Measurements from ENCODE around the gene LSM5. TPM values are rescaled to one million over a fixed set of nuclear protein-coding genes. Genes with fewer than 3 reads are reported as not detected.
A peak's percentile ranks its signal among the peaks of the same experiment; 100 is the strongest.

The LSM5 gene
- total and polyA plus RNA-seq, 4 donors: 29.7 to 65.0 (median 51.4) TPM

DNA sequence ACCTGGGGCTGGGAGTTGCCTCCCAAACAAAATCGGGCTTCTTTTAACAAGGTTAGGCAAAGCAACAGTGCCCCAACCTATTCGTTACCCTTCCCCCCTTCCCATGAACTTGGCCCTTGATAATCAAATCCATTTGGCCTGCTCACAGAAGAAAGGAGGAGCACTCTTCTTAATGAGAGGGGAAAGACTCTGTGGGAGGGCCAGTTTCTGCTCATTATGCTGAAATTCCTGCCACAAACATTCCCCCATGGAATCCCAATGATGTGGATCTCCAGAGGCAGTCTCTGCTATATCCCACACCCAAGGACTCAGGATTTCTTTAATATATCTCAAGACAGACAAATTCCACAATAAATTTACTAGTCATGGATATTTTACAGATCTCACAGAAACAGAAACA lies 43.0 kb downstream of the LSM5 start:
- Histone ChIP-seq H3K27me3 (ENCODE audit: control insufficient read depth, insufficient read depth, low read length) (no peaks in the 10 kb centered on the region), H3K27ac (ENCODE audit: low read depth, low read length) (no peak overlapping the region), H3K9me3 (ENCODE audit: control insufficient read depth, insufficient read depth, low read length) (no peaks in the 10 kb centered on the region), H3K36me3 (ENCODE audit: control insufficient read depth, insufficient read depth, low read length) (no peaks in the 10 kb centered on the region), H3K4me1 (ENCODE audit: control insufficient read depth, insufficient read depth, low read length) (no peaks in the 10 kb centered on the region), H3K4me3 (ENCODE audit: low read depth, low read length) (no peak overlapping the region)
- no peak for DNase-seq (ENCODE audit: low read depth in 4 of 6, low spot score in 6 of 6)
- 80% methylated on average over 1 of the region's 2 CpGs for WGBS (ENCODE audit: insufficient coverage)

DNA sequence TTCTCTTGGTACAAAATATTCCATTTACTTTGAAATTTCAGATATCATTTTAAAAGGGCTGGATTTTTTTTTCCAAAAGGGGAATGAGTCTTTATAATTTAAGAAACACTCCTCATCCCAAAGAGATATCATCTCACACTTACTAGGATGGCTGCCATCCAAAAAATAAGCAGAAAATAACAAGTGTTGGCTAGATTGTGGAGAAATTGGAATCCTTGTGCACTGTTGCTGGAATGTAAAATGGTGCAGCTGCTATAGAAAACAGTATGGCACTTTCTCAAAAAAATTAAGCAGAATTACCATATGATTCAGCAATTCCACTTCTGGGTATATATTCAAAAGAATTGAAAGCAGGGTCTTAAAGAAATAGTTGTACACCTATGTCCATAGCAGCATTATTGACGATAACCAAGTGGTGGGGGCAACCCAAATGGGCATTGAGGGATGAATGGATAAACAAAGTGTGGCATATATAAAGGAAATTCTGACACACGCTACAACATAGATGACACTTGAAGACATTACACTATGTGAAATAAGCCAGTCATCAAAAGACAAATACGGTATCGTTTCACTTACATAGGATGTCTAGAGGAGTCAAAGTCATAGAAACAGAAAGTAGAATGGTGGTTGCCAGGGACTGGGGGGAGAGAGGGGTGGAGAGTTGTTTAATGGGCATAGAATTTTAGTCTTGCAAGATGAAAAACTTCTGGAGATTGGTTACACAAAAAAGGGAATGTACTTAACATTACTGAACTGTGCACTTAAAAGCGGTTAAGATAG lies 53.8 kb downstream of the LSM5 start:
- Histone ChIP-seq H3K36me3 (ENCODE audit: control insufficient read depth, insufficient read depth, low read length) (no peaks in the 10 kb centered on the region), H3K9me3 (ENCODE audit: control insufficient read depth, insufficient read depth, low read length) (no peaks in the 10 kb centered on the region), H3K4me1 (ENCODE audit: control insufficient read depth, insufficient read depth, low read length) (no peaks in the 10 kb centered on the region), H3K27me3 (ENCODE audit: control insufficient read depth, insufficient read depth, low read length) (peaks cover 2% of the 10 kb centered on the region), H3K4me3 (ENCODE audit: low read depth, low read length) (no peak overlapping the region), H3K27ac (ENCODE audit: low read depth, low read length) (no peak overlapping the region)
- DNase-seq (ENCODE audit: low read depth in 4 of 6, low spot score in 6 of 6): peak in 1 of 6 donors; percentile 68
- no CpG with 5 or more reads among the region's 5 CpGs for WGBS (ENCODE audit: insufficient coverage)

Other genes starting within 250 kb of the LSM5 start
- 10 to 100 TPM; 35.6 to 56.8 TPM for gene AVL9, start 5.1 kb upstream of the LSM5 start, total RNA-seq
- 10 to 100 TPM; 30.4 to 31.3 TPM for gene AVL9, start 5.1 kb upstream of the LSM5 start, polyA plus RNA-seq (ENCODE audit: insufficient read length in 2 of 2)